ENCODE measurements around the gene ANKRD18A.
A peak's percentile ranks its signal among the peaks of the same experiment; 100 is the strongest.

The ANKRD18A gene

GRCh38 chr9:38642951-38643814, 22.8 kb upstream of the ANKRD18A start:
- in situ Hi-C loops (cut with HindIII; ENCODE audit: low sequenced_read_pairs): no loop called here
- no peak overlapping the region for H3K4me3 ChIP-seq (ENCODE audit: low read depth, low read length)
- TF ChIP-seq, protein P1, sequence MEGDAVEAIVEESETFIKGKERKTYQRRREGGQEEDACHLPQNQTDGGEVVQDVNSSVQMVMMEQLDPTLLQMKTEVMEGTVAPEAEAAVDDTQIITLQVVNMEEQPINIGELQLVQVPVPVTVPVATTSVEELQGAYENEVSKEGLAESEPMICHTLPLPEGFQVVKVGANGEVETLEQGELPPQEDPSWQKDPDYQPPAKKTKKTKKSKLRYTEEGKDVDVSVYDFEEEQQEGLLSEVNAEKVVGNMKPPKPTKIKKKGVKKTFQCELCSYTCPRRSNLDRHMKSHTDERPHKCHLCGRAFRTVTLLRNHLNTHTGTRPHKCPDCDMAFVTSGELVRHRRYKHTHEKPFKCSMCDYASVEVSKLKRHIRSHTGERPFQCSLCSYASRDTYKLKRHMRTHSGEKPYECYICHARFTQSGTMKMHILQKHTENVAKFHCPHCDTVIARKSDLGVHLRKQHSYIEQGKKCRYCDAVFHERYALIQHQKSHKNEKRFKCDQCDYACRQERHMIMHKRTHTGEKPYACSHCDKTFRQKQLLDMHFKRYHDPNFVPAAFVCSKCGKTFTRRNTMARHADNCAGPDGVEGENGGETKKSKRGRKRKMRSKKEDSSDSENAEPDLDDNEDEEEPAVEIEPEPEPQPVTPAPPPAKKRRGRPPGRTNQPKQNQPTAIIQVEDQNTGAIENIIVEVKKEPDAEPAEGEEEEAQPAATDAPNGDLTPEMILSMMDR (IDR thresholded peaks at IDR 0.05; ENCODE audit: low read depth, low read length, missing control alignments): no peak
- DNase-seq (ENCODE audit: low read depth): no peak

DNA sequence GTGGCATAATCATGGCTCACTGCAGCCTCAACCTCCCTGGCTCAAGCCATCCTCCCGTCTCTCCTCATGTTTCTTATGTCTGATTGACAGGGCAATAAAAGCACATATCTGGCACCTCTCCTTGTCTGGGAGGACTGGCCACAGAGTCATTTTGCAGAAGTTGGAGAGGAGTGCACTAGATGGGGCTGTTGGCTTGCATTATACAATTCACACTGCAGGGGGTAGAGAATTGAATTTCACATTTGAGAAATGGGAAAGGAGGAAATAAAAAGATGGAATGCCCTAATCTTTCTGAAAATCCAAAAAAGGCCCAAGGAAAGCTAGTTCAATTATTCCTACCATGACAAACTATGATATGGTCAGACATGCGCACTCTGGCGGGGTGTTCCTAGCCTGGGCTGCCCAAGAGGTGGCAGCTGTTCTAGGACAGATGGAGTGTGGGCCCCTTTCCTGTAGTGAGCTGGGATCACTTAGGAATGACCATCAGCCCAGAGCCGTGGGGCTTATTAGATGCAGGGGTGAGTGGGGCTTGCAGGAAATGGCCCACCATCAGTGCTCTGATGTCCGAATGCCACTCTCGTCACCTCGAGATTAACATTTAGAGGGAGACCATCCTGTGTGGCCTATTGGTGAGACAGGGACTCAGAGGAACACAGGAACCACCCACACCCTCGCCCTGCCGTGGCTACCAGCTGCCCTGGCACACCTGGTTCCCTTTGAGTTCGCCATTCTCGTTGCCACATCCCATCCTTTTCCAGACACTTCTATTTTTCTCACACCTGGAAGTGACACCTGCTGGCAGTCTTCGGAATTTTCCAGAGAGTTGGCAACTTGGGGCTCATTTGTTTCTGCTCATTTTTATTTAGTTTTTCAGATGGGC, 21.8 kb upstream of the ANKRD18A start:
- TF ChIP-seq, protein P1 (IDR thresholded peaks at IDR 0.05; ENCODE audit: low read depth, low read length, missing control alignments): peak; percentile 66
- DNase-seq (ENCODE audit: low read depth): peak; percentile 53
- H3K4me3 ChIP-seq (ENCODE audit: low read depth, low read length): no peak overlapping the region
- in situ Hi-C loops (cut with HindIII; ENCODE audit: low sequenced_read_pairs): no loop called here

DNA sequence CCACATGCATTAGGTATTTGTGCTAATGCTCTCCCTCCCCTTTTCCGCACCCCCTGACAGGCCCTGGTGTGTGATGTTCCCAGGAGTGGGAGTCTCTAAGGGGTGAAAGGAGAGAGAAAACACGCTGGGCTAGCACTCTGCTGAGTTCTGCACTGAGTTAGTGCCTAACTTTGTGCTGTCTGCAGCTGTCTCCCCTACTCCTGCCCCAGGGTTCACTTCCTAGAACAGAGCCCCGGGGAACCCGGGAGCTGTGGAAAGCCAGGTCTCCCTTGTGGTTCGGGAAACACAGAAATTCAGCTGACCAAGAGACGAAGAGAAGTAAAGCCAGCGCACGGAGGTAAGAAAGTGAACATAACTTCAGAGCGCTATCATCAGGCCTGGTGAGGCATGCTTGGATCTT, 20.7 kb upstream of the ANKRD18A start:
- DNase-seq (ENCODE audit: low read depth): no peak
- TF ChIP-seq, protein P1 (IDR thresholded peaks at IDR 0.05; ENCODE audit: low read depth, low read length, missing control alignments): no peak
- in situ Hi-C loops (cut with HindIII; ENCODE audit: low sequenced_read_pairs): no loop called here
- H3K4me3 ChIP-seq (ENCODE audit: low read depth, low read length): no peak overlapping the region

DNA sequence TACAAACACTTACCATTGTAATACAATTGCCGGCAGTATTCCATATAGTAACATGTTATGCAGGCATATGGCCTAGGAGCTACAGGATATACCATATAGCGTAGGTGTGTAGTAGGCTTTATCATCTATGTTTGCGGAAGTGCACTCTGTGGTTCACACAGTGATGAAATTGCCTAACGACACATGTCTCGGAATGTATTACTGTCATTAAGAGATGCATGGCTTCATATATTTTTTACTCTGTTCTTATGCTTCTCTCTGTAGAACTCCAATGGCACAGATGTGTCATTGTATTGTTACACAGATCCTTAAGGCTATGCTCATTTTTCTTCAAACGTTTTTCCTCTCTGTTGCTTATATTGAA, 19.2 kb upstream of the ANKRD18A start:
- in situ Hi-C loops (cut with HindIII; ENCODE audit: low sequenced_read_pairs): no loop called here
- TF ChIP-seq, protein P1 (IDR thresholded peaks at IDR 0.05; ENCODE audit: low read depth, low read length, missing control alignments): no peak
- no peak overlapping the region for H3K4me3 ChIP-seq (ENCODE audit: low read depth, low read length)
- no peak for DNase-seq (ENCODE audit: low read depth)

- H3K4me3 ChIP-seq (ENCODE audit: low read depth, low read length): no peak overlapping the region
- TF ChIP-seq, protein P1 (IDR thresholded peaks at IDR 0.05; ENCODE audit: low read depth, low read length, missing control alignments): no peak
- in situ Hi-C loops (cut with HindIII; ENCODE audit: low sequenced_read_pairs): no loop called here
- DNase-seq (ENCODE audit: low read depth): no peak
Observed at GRCh38 chr9:38638881-38639576, 18.6 kb upstream of the ANKRD18A start.

DNA sequence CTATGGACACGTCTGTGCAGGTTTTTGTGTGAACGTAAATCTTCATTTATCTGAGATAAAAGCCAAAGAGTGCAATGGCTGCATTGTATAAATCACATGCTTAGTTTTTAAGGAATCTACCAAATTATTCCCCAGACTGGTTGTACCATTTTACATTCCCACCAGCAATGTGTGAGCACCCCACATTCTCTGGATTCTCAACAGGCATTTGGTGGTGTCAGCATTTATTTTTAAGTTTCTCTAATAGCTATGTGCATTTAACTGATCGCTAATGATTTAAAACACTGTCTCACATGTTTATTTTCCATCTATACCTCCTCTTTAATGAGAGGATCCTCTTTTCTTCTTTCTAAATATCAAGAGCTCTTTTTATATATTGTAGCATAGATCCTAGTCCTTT, 13.9 kb upstream of the ANKRD18A start:
- in situ Hi-C loops (cut with HindIII; ENCODE audit: low sequenced_read_pairs): no loop called here
- no peak overlapping the region for H3K4me3 ChIP-seq (ENCODE audit: low read depth, low read length)

More for the DNA sequence above, 13.9 kb upstream of the ANKRD18A start:
- DNase-seq (ENCODE audit: low read depth): no peak
- TF ChIP-seq, protein P1 (IDR thresholded peaks at IDR 0.05; ENCODE audit: low read depth, low read length, missing control alignments): no peak
